ENCODE measurements around the gene NTN3. TPM values are rescaled to one million over a fixed set of nuclear protein-coding genes. Genes with fewer than 3 reads are reported as not detected.

The NTN3 gene
- total and polyA plus RNA-seq, 2 of the 8 experiments (the other 6 are each of a cell fraction or from before 2014, with no cell fraction given), result 0.30 to 0.34 TPM

GRCh38 chr16:2511128-2511800 is 40.2 kb downstream of the NTN3 start:
- H3K23me2 ChIP-seq (ENCODE audit: low read depth, low read length), result peaks cover 8% of the 10 kb centered on the region; the same call in 1 of the 2 replicates
- H3K4ac ChIP-seq (replicated peaks; ENCODE audit: insufficient read length, low read depth, low read length), result no peak overlapping the region
- 55% methylated on average over 22 of the region's 24 CpGs; no CpG with 5 or more reads in 1 of the 2 experiments for WGBS, 2 experiments (ENCODE audit: extremely low coverage in 1 of 2, insufficient coverage in 1 of 2, insufficient read length in 1 of 2, insufficient replicate concordance in 2 of 2, low coverage in 1 of 2, low lambda C conversion rate in 2 of 2, missing lambda C conversion rate in 1 of 2)
- peaks cover 10 to 15% of the 10 kb centered on the region in 2 experiments for H4K20me1 ChIP-seq (replicated peaks in 1 of 2; ENCODE audit: control insufficient read depth in 1 of 2, insufficient read depth in 2 of 2, low read length in 2 of 2)
- peak overlapping the region in 1 of 4 experiments; percentile 37; a peak in 3 of 8 replicates for H3K4me3 ChIP-seq (ENCODE audit: extremely low read depth in 1 of 4, insufficient read depth in 2 of 4, low read depth in 3 of 4, low read length in 4 of 4)
- H3K9me3 ChIP-seq (ENCODE audit: insufficient read depth in 2 of 2, low read depth in 1 of 2, low read length in 1 of 2), result no peaks in the 10 kb centered on the region
- H3K79me1 ChIP-seq (ENCODE audit: low read depth, low read length), result peaks cover 7% of the 10 kb centered on the region; the same call in 1 of the 2 replicates
- H2AFZ ChIP-seq (ENCODE audit: low read length), result no peak overlapping the region
- no peak overlapping the region for H2BK120ac ChIP-seq (replicated peaks; ENCODE audit: low read depth, low read length)
- peak overlapping the region; percentile 60 for H4K8ac ChIP-seq (ENCODE audit: extremely low read depth, insufficient read depth, low read length)
- H3K27me3 ChIP-seq (replicated peaks in 1 of 4; ENCODE audit: control insufficient read depth in 3 of 4, extremely low read depth in 1 of 4, insufficient read depth in 3 of 4, low read length in 3 of 4), result peaks cover 0 to 3% (median 0%) of the 10 kb centered on the region in 4 experiments; a peak in 2 of 7 replicates
- H3K27ac ChIP-seq (ENCODE audit: low read depth, low read length), result no peak overlapping the region
- H2BK5ac ChIP-seq (ENCODE audit: low read depth, low read length), result peak overlapping the region; percentile 35; the same call in 1 of the 2 replicates
- DNase-seq (ENCODE audit: low read depth in 1 of 2, low spot score in 2 of 2) (no peak), FAIRE-seq (no peak)
- no peak overlapping the region for H3K9ac ChIP-seq (replicated peaks in 1 of 4; ENCODE audit: extremely low read depth in 1 of 4, low read depth in 3 of 4, low read length in 3 of 4)
- H3K4me1 ChIP-seq (replicated peaks in 1 of 4; ENCODE audit: control insufficient read depth in 3 of 4, insufficient read depth in 4 of 4, low read length in 3 of 4), result peaks cover 4 to 35% (median 22%) of the 10 kb centered on the region in 4 experiments
- no peak overlapping the region for H4K5ac ChIP-seq (ENCODE audit: insufficient read length, low read depth, low read length)
- no peak overlapping the region for H3K14ac ChIP-seq (ENCODE audit: insufficient read length)
- H2BK20ac ChIP-seq (ENCODE audit: low read length), result peak overlapping the region; percentile 80; the same call in 1 of the 2 replicates
- TF ChIP-seq ATF2 (IDR thresholded peaks at IDR 0.05; ENCODE audit: low read length) (no peak), NANOG (IDR thresholded peaks at IDR 0.05; ENCODE audit: insufficient read depth, low read depth, low read length, poor library complexity, severe bottlenecking) (no peak), CREB1 (IDR thresholded peaks at IDR 0.05) (peak; percentile 88)
- H3K4me2 ChIP-seq (ENCODE audit: insufficient read depth in 1 of 2, low read depth in 2 of 2, low read length in 2 of 2), result peak overlapping the region; percentile 39 to 71; a peak in 3 of 4 replicates
- H3K36me3 ChIP-seq (ENCODE audit: control insufficient read depth in 2 of 4, insufficient read depth in 4 of 4, low read length in 3 of 4), result no peaks in the 10 kb centered on the region
- no peak overlapping the region for H2AK5ac ChIP-seq (ENCODE audit: low read depth, low read length)
- ChIA-PET POLR2A (ENCODE audit: partially characterized antibody) (interaction anchor here (0.6 to 5.6 kb wide), 10 partner anchors 9 to 1194 kb away, joined by 3 to 44 read pairs (median 4); partner anchors contain the start of genes AMDHD2 and CEMP1), CTCF (ENCODE audit: partially characterized antibody) (interaction anchor here (0.7 to 3.7 kb wide), 4 partner anchors 8 to 26 kb away, joined by 3 to 24 read pairs (median 4); no protein-coding TSS in a partner anchor)
- no peak overlapping the region for H3K56ac ChIP-seq (replicated peaks; ENCODE audit: insufficient read length, low read depth, low read length)
- H4K91ac ChIP-seq (replicated peaks; ENCODE audit: insufficient read length, low read length), result peak overlapping the region; percentile 25
- peaks cover 19 to 23% of the 10 kb centered on the region in 2 experiments for H3K79me2 ChIP-seq (ENCODE audit: control insufficient read depth in 1 of 2, insufficient read depth in 2 of 2, low read length in 2 of 2)
- peak overlapping the region; percentile 96; the same call in 1 of the 2 replicates for H2BK12ac ChIP-seq (ENCODE audit: low read depth, low read length)
- peak overlapping the region; percentile 92; the same call in 1 of the 2 replicates for H2BK15ac ChIP-seq (ENCODE audit: low read length)
- H3K23ac ChIP-seq (ENCODE audit: insufficient read length), result no peak overlapping the region
- peak overlapping the region; percentile 5 for H3K18ac ChIP-seq (ENCODE audit: extremely low read depth, low read length)
